ENCODE results near the gene CMA1.

DNA sequence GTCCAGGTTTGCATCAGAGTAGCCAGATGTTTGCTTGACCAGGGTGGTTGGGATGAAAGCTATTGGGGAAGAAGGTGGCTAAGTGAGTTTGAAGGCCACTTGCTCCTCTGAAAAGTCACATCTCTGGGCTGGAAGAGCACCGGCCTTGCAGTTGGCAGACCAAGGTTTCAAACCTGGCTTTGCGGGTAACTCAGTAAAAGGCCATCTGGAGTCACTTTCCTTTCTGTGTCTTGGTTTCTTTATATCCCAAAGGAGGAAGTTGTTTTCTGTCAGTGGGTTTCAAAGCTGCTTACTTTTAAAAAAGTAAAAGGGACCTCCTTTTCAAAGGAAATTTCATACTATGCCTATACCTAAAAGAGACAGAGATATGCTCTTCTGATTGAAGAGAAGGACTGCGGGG is 26.2 kb upstream of the CMA1 start:
- TF ChIP-seq, protein P1, sequence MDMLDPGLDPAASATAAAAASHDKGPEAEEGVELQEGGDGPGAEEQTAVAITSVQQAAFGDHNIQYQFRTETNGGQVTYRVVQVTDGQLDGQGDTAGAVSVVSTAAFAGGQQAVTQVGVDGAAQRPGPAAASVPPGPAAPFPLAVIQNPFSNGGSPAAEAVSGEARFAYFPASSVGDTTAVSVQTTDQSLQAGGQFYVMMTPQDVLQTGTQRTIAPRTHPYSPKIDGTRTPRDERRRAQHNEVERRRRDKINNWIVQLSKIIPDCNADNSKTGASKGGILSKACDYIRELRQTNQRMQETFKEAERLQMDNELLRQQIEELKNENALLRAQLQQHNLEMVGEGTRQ (IDR thresholded peaks at IDR 0.05; ENCODE audit: low read length), result no peak
- TF ChIP-seq, protein P2, sequence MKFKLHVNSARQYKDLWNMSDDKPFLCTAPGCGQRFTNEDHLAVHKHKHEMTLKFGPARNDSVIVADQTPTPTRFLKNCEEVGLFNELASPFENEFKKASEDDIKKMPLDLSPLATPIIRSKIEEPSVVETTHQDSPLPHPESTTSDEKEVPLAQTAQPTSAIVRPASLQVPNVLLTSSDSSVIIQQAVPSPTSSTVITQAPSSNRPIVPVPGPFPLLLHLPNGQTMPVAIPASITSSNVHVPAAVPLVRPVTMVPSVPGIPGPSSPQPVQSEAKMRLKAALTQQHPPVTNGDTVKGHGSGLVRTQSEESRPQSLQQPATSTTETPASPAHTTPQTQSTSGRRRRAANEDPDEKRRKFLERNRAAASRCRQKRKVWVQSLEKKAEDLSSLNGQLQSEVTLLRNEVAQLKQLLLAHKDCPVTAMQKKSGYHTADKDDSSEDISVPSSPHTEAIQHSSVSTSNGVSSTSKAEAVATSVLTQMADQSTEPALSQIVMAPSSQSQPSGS (IDR thresholded peaks at IDR 0.05; ENCODE audit: low read length), result no peak
- TF ChIP-seq, protein P3, sequence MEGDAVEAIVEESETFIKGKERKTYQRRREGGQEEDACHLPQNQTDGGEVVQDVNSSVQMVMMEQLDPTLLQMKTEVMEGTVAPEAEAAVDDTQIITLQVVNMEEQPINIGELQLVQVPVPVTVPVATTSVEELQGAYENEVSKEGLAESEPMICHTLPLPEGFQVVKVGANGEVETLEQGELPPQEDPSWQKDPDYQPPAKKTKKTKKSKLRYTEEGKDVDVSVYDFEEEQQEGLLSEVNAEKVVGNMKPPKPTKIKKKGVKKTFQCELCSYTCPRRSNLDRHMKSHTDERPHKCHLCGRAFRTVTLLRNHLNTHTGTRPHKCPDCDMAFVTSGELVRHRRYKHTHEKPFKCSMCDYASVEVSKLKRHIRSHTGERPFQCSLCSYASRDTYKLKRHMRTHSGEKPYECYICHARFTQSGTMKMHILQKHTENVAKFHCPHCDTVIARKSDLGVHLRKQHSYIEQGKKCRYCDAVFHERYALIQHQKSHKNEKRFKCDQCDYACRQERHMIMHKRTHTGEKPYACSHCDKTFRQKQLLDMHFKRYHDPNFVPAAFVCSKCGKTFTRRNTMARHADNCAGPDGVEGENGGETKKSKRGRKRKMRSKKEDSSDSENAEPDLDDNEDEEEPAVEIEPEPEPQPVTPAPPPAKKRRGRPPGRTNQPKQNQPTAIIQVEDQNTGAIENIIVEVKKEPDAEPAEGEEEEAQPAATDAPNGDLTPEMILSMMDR (IDR thresholded peaks at IDR 0.05; ENCODE audit: control extremely low read depth in 1 of 3, insufficient read depth in 1 of 3, low read depth in 1 of 3, low read length in 3 of 3), result no peak
- TF ChIP-seq POLR2A (IDR thresholded peaks at IDR 0.05; ENCODE audit: control extremely low read depth in 1 of 2, low read depth in 2 of 2, low read length in 2 of 2) (no peak), POLR2AphosphoS5 (IDR thresholded peaks at IDR 0.05; ENCODE audit: low read depth, low read length) (no peak), RFX5 (IDR thresholded peaks at IDR 0.05; ENCODE audit: borderline replicate concordance, low read depth, low read length) (no peak), EP300 (IDR thresholded peaks at IDR 0.05; ENCODE audit: borderline replicate concordance in 1 of 2, low read depth in 2 of 2, low read length in 2 of 2) (no peak)

Data from H1 (cell line).